NCI-H1436 (cell line): ENCODE results near the gene CNTNAP2.
A peak's percentile ranks its signal among the peaks of the same experiment; 100 is the strongest.
"Not testable (repeated sequence)": the region's sequence is repeated elsewhere in the genome, so short reads cannot be mapped to it uniquely, and the experiment has no call there.

ENCODE experiments used
- DNase-seq: peaks from one replicate; lab custom pipeline; 2025; lab: John Stamatoyannopoulos, UW

Gene CNTNAP2

GRCh38 chr7:147646568-147646967 is 1530.0 kb downstream of the CNTNAP2 start:
- DNase-seq, result no peak

GRCh38 chr7:147650991-147651390 is 1534.4 kb downstream of the CNTNAP2 start:
- DNase-seq, result no peak

GRCh38 chr7:147651601-147652000 is 1535.0 kb downstream of the CNTNAP2 start:
- DNase-seq, result no peak

DNA sequence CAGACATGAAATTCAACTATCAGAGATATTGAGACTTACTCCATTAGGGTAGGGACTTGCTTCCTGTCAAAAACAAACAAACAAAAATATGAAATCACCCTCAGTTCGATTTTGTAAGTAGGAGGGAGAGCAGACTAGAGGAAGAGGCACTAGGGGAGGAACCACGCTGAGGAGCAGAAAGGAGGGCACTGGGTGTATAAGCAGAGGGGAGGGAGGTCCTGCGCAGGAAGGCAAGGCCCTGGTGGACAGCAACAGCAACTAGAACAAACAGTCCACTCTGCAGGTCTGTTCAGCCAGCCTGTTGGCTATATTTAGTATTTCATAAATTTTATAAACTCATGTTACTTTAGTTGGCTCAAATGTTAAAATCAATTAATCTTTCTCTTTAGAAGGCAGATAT is 1536.9 kb downstream of the CNTNAP2 start:
- DNase-seq, result no peak

GRCh38 chr7:147658392-147658967 is 1541.9 kb downstream of the CNTNAP2 start:
- no peak for DNase-seq

- no peak for DNase-seq
Measured at GRCh38 chr7:147659036-147659995, 1542.7 kb downstream of the CNTNAP2 start.

- DNase-seq, result no peak
Measured at GRCh38 chr7:147664541-147664940, 1547.9 kb downstream of the CNTNAP2 start.

DNA sequence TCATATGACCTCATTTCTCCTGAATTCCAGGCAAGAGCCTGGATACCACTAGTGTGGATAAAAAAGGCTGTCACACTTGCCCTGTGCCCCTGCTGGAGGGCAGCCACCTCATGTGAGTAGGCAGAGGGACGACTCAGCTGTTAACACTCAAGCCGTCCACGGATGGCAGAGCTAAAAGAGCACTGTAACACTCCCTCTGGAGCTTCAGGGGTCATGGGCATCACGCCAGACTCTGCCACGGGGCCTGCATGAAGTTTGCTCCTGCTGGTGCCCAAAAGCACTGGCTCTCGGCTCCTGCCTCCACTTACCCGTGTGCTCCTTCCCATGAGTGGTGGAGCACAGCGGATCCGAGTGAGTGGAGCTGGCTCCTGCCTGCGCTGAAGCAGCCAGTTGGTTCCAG is 1554.2 kb downstream of the CNTNAP2 start:
- DNase-seq, result no peak

DNA sequence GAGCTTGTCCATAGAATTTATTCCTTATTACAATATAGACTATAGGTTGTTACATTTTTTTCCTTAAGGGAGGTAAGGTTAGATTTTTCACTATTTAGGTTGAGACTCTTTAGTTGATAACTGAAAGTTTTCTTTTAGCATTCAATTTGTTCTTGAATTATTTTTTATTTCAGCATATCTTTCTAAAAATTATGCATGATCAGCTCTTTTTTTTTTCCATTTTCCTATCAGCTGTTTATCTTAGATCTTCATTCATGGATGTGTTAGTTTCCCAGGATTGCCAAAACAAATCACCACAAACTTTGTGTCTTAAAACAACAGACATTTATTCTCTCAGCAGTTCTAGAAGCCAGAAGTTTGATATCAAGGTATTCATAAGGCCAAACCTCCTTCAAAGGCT is 1558.1 kb downstream of the CNTNAP2 start:
- DNase-seq, result no peak

- no peak for DNase-seq
Measured at GRCh38 chr7:147678943-147679342, 1562.3 kb downstream of the CNTNAP2 start.

GRCh38 chr7:147681530-147681929 is 1564.9 kb downstream of the CNTNAP2 start:
- no peak for DNase-seq

DNA sequence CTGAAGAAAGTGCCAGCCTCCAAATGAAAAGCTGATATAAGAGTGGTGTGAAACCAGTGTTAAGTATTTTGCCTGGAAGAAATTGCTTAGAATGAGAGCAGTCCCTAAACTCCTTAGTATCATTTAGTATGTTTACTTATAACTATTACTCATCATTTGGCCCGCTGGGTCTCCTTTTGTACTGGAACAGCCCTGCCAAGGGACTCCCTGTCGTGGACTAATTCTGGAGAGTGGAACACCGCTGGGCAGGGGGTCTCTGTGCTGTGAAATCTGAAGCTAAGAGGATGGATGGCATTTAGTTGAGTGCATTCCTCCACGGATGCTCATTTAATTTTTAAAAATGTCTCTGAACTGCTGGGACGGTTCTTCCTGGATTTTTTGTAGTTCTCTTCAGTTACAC is 1584.1 kb downstream of the CNTNAP2 start:
- no peak for DNase-seq

GRCh38 chr7:147707926-147708325 is 1591.3 kb downstream of the CNTNAP2 start:
- DNase-seq, result no peak

DNA sequence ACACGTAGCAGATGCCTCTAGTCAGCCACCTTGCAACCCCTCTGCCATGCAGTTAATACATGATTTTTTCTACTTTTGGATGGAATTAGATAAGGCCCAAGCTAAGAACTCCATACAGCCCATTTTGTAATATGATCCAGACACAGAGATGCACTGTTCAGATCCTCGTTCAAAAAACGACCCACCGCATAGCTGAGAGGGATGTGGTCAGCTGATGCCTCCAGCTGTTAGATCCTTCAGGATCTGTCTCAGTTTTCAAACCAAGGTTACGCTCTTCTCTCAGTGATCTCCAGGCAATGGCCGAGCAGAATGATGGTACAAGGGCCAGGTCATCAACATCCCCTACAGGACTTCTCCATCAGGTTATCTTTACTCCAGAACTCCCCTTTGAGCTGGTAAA is 1592.3 kb downstream of the CNTNAP2 start:
- no peak for DNase-seq

DNA sequence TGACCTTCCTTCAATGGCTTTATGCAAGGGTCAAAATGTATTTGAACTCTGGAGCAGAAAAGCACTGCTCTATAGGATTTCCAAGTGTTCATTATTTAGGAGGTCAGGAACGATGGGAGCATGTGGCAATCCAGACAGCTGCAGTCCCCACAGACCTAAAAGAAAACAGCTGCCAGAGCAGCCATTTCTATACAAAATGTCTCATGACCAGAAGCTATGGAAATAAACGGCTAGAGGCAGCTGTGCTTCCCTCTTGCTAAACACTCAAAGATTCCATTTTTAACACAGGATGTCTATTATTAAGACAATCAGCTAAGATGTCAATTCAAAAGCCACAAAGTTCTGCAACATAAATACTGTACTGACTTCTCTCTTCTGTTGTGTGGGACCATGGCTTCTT is 1594.8 kb downstream of the CNTNAP2 start:
- DNase-seq, result no peak

- no peak for DNase-seq
Measured at GRCh38 chr7:147721962-147722830, 1605.6 kb downstream of the CNTNAP2 start.

DNA sequence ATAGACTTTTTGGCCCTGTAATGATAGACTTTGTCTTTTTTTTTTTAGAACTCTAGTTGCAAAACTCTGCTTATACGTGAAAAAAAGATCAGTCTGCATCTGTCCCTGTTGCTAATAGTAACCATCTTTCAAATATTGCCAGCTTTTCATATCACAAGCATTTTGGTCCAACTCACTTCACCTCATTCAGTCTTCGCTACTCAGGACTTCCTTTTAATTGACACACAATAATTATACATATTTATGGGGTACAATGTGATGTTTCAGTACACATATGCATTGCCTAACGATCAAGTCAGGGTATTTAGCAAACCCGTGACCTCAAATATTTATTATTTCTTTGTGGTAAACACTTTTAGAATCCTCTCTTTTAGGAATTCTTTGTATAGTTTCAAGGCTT is 1606.9 kb downstream of the CNTNAP2 start:
- no peak for DNase-seq

DNA sequence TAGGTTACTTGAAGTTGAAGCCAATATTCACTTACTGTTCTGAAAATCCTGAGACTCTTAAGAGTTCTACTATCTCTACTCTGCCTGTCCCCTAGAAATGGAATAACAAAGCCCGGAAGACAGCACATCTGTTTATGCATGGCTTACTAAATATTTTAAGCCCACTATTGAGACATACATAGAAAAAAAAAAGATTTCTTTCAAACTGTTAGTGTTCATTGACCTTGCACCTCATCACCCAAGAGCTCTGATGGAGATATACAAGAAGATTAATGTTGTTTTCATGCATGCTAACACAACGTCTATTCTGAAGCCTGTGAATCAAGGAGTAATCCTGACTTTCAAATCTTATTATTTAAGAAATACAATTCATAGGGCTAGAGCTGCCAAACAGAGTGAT is 1614.7 kb downstream of the CNTNAP2 start:
- DNase-seq, result no peak

DNA sequence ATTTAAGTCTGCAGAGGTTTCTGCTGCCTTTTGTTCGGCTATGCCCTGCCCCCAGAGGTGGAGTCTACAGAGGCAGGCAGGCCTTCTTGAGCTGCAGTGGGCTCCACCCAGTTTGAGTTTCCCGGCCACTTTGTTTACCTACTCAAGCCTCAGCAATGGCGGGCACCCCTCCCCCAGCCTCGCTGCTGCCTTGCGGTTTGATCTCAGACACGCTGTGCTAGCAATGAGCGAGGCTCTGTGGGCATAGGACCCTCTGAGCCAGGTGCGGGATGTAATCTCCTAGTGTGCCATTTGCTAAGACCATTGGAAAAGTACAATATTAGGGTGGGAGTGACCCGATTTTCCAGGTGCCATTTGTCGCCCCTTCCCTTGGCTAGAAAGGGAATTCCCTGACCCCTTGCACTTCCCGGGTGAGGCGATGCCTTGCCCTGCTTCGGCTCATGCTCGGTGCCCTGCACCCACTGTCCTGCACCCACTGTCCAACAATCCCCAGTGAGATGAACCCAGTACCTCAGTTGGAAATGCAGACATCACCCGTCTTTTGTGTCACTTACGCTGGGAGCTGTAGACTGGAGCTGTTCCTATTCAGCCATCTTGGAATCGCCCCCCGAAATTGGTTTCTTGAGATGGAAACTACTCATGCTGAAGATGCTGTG is 1621.1 kb downstream of the CNTNAP2 start:
- DNase-seq, result not testable (repeated sequence)

DNA sequence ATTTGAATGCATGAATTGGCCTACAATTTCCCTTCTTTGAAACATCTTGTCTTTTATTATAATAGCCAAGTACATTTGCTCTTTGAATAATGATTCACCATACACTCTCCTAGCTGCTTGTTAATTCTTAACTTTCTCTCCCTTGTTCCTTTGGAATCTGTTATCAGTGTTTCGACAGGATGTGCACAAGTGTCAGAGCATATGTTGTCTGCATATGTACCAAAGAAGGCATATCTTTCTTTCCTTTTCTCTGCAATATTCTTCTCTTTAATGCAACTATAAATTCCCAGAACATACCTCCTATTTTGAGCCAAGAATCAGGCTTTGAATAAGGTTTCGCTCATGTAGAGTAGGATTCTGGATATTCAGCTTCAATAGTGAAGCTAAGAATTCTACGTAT is 1625.7 kb downstream of the CNTNAP2 start:
- DNase-seq, result no peak

- DNase-seq, result peak; percentile 2
Measured at GRCh38 chr7:147756300-147756699, 1639.7 kb downstream of the CNTNAP2 start.
